Fibroblast of upper back skin (primary cell): ENCODE measurements around the gene NEURL1B.
"Not testable (repeated sequence)": the region's sequence is repeated elsewhere in the genome, so short reads cannot be mapped to it uniquely, and the experiment has no call there.

ENCODE experiments used
- DNase-seq: peaks from one replicate; pipeline ENCODE4 v3.0.0-alpha.2; 2013

NEURL1B gene

DNA sequence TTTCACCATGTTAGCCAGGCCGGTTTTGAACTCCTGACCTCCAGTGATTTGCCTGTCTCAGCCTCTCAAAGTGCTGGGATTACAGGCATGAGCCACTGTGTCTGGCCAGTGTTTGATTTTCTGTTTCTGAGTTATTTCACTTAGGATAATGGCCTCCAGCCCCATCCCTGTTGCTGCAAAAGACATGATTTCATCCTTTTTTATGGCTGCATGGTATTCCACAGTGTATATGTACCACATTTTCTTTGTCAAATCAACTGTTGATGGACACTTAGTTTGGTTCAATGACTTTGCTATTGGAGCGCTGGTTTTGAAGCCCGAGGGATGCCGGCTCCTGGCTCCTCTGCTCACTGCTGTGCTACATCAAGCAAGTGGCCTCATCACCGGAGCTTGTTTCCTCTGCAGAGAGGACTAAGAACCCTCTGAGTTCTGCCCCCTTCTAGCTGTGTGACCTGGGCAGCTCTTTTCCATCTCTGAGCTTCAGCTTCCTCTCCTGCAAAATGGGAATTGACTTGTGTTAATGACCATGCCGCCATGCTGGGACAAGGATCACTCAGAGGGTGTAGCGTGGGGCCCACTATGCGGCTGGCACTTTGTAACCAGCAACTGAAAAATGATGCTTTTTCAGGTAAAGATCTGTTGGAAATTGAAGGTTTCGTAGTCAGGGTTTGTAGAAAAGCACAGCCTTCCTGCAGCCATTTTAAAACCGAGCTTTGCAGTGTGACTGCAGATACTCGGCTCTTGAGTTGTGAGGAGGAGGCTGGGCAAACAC, 4.6 kb upstream of the NEURL1B start:
- no peak for DNase-seq

DNA sequence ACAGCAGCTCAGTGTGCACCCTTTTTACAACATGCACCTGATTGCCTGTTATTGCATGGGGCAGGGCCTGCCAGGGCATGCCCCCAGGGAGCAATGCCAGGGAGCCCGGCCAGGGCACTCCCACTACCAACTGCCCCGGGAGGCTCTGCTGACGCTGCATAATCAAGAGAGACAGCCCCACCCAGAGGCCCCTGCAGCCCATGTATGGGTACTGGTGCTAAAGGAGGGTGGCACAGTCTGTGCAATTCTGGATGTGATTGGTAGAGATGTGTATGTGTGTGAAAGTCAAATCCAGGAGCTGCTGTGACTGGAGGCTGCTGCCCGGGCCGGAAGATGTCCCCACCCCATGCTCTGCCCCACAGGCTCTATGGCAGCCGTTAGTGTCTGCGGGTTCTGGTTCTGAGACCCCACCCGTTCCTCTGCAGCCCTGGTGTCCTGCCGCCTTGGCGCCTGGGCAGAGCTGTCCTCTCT, 3.9 kb upstream of the NEURL1B start:
- DNase-seq, result no peak

DNA sequence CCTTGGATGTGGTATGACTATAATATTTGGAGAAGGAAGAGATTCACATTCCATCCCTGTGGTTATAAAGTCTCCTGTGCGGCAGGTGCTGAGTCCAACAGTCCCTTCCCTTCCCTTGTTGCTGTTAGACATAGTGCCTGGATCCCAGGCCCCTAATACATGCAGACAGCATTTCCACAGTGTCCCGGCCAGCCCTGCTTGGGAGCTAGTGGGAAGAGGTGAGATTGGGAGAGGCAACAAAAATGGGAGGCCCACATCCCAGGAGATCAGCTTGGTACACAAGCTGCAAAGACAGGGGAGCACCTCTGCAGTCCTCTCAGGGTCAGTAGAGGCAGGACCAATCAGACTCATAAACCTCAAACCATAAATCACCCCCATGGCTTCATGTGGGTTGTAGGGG, 3.3 kb upstream of the NEURL1B start:
- no peak for DNase-seq

DNA sequence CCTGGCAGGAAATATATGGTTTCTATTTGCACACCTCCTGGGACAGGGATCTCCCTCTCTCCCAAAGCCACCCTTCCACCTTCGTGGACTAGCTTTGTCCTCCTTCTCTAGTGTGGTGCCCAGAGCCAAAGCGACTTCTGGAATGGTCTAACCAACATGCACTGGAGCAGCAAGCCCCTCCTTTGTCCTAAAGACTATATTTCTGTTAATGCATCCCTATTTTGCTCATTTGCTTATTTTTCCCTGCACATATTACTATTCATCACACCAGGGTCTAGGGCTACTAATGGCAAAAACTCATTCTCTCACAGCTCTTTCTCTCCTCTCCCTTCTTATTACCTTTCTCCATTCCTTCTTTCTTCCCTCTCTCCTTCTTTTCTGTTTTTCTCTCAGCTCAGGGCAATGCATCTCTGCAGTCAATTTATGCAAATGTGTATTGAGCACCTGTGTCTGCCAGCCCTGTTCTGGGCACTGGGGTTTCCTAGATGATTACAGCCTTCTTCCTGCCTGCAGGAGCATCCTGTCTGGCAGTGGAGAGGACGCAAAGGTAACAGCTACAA, 2.8 kb upstream of the NEURL1B start:
- DNase-seq, result no peak

DNA sequence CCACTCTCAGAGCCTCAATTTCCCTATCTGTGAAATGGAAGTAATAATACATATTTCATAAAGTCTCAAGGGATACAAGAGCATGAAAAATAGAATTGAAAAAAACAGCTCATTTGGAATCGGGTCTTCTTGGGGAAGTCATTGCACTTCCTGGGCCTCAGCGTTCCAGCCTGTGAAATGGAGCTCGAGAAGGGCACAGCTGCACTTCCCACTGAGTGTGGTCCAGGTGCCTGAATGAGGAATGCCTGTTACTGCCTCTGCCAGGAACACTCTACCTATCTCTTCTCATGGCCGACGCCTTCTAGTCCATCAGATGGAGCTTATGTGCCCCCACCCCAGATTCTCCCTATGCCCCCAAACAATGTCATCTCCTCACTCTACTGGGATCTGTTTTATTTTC, 924 bp upstream of the NEURL1B start:
- DNase-seq, result no peak

DNA sequence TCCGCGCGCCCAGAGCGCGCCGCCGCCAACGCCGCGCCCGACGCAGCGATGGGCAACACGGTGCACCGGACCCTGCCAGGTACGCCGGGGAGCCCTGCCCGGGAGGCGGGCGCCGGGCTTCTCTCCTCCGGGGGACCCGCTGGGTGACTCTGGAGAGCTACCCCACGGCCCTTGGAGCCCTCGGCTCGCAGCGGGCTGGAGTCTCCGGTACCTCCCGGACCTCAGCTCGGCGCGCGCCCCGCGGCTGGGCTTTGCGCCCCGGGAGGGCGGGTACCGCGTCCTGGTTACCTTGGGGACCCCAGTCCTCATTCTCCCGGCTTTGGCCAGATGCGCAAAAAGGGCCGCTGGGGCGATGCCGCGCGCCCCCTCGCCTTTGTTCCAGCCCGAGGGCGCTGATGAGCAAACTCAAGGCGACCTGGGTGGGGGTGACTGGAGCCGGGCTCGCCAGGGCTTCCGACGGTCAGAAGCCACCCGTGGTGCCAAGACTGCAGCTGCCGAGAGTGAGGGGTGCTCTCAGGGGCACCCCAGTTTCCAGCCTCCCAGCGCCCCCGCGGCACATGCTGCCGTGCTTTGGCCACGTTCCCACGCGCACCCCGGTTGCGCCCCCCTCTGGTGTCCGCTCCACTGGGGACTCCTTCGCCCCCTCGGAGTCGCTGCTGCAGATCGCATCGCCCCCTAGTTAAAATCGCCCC, 442 bp downstream of the NEURL1B start:
- DNase-seq, result no peak

DNA sequence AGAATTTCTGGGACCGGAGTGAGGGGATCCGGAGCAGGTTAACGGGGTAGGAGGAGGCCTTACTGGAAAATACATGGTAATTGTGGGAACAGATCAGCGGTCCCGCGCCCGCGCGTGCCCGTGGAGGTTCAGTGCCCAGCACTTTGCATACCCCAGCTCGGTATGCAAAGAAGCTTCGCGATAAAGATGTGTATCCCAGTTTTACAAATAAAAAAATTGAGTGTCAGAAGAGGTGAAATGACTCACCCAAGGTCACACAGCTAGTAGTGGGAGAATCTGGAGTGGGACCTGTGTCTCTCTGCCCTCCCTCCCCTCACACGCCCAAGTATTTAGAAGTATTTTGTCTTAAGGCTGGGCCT, 967 bp downstream of the NEURL1B start:
- no peak for DNase-seq

DNA sequence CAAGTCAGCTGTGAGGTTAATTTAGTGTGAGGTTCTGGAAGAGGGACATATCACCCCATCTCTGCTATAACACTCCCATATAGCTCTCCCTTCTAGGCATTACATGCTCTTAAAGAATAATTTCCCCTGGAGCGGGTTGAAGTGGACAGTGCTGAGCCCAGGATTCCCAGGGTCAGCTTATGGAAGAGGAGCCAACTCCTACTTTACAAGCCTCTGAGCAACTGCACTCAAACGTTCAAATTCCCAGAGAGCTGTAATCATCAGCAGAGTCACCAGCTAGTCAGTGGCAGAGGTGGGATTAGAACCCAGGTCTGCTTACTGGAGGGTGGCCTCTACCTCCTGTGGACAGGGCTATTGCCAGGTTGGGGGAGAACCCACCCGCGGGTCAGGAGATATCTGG, 1.4 kb downstream of the NEURL1B start:
- no peak for DNase-seq

DNA sequence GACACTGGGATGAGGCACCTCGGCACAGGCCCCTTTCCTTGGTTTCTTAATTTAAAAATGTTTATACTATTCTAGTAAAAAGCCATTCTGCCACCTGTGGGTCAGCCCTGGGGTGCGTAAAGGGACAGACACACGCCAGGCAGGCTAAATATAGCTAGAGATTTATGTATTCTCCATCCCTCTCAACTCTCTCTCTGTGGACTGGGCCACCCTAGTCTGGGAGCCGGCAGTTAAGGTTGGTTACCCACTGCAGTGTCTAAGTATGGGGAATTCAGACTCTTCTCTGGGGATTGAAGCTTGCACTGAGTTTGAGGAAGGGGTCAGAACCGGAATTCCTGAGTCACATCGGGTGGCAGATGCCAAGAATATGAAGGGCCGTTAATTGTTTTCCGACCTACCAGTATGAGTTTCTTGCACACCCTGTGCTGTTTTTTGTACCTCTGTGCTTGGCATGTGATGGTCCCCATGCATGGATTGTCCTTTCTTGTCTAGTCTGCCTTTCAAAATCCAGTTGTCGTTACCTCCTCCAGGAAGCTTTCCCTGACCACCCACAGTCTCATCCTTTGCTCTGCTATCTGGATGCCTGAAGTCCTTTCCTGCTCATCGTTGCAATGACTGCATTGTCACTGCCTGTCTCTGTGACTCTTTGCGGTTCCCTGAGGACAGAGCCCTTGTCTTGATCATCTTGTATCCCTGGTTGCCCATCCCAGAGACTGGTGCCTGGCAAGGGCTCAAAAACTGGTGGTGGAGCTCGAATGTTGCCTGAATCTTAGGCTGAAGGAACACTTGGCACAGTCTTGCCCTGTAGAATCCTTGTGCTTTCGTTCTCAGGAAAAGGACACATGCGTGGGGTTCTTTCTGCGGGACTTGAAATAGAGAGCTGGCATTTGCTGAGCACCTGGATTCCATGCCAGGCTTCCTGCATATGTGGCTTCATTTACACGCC, 2.1 kb downstream of the NEURL1B start:
- DNase-seq, result no peak

DNA sequence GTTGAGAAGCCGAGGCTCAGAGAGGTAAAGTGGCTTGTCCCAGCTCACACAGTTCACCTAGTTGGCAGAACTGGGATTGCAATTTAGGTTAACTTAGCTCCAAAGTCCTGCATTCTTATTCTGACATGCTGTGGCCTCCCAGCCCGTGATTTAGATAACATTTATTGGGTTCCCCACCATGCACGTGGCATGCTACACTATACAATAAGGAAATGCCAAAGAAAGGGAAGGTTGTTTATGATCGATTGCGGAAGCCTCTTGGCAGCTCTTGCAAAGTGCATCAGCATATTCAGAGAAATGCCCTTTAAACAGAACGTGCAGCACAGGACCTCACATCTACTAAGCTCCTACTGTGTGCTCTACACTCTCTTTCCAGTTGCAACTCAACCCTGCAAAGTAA, 3.2 kb downstream of the NEURL1B start:
- no peak for DNase-seq

DNA sequence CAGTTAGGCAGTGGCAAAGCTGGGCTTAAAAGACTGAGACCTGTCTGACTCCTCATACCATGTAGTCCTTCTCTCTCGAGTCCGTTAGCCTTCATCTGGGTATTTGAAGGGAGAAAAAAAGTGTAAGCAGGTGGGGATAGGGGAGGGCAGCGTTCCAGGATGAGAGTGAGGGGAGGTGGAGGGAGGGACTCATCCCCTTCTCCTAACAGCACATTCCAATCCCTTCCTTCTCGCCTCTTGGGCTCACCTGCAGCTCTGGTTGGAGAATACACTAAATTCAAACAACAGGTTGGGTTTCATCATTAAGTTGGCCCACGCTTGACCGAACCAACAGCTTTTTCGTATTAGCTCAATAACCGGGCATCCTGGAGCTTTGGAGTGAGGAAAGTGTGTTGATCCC, 3.6 kb downstream of the NEURL1B start:
- no peak for DNase-seq

DNA sequence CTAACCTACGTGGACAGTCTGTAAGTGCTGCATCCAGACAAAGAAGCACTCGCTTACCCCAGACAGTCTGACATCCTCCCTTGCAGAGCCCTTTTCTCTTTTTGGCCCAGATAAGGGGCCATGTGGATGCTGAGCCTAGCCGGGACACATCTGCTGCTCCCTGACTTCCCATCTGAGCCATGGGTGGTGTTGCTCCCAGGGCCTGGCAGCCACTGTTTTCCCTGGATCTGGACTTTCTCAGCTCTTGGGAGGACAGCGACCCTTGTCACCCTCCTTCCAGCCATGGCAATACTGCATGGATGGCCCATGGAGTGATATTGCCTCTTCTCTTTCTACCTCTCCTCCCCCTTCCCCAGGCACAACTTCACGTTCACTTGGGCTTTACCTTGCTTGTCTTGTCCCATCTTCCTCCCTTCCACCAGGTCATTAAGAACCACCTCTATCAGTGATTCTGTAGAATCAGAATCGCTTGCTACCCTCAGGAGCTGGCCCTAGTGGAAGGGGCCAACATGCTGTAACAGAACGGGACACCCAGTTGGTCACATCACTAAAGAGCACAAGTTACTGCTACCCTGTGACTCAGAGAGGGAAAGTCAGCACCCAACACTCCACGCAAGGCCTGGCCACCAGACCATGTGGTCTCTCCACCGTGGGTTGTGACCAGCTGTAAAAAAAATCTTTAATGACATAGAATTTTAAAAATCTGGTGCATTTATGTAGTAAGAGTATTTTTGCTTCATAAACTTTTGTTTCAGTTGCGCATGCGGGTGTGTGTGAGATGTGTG, 4.4 kb downstream of the NEURL1B start:
- DNase-seq, result no peak

DNA sequence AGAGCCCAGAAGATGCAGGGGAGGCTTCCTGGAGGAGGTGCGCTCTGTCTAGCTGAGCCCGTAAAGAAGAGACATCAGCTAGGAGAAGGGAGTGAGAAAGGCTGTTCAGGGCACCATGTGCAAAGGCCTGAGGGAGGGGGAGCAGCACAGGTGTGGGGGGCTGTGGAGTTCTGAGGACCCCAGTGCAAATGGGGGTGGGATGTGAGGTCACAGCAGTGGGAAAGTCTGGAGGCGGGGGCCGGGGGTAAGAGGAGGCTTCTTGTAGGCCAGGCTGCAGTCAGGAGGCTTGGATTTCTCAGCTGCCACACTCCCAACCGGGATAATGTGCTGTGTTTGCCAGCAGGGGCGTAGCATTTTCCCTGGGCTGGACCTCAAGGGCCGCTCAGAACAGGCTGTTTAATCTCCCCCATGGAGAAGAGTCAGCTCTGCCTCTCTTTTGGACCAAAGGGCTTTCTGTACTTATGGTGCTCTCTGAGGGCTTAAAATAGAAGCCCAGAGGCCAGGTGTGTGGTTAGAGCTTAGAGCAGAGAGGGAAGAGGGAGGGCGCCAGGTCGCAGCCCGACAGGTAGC, 5.7 kb downstream of the NEURL1B start:
- DNase-seq, result no peak

DNA sequence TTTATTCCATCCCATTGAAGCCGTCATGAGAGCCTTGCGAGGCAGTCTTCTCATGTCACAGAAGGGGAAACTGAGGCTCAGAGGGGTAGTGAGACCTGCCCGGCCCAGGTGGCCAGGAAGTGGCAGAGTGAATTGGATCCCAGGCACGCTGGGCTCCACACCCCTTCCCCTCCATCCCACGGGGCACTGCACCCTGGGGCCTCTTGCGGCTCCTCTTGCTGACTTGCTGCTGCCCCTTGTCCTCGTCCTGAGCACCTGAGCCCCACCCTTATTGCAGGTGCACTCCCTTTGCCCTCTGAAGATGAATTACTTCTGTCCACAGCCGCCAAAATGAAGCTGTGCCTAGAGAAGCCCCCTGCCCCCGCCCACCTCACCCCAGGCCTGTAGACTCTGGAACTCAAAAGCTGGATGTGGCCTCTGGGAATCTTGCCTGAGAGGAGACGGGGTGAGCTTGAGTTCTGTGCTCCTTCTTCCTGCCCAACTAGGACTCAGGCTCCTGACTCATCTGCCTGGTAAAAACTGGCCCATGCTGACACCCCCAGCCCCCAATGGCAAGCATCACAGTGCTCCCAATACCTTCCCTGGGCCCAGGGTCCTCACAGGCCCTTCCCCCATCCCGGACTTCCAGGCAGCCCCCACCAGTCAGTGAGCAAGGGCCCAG, 6.4 kb downstream of the NEURL1B start:
- no peak for DNase-seq

DNA sequence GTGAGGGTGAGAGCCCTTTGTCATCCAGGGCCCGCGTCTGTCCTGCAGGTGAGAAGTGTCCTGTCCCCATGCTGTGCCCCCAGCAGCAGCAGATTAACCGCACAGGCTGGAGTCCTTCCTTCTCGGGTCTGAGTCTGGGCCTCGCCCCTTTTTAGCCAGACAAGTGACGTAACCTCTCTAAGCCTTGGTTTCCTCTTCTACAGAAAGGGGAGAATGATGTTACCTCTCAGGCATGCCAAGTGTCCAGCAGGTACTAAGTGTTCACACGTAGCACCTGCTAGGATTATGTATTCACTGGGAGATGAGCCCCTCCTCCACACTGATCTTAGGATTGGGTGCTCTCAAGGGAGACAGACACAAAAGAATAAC, 6.9 kb downstream of the NEURL1B start:
- no peak for DNase-seq

DNA sequence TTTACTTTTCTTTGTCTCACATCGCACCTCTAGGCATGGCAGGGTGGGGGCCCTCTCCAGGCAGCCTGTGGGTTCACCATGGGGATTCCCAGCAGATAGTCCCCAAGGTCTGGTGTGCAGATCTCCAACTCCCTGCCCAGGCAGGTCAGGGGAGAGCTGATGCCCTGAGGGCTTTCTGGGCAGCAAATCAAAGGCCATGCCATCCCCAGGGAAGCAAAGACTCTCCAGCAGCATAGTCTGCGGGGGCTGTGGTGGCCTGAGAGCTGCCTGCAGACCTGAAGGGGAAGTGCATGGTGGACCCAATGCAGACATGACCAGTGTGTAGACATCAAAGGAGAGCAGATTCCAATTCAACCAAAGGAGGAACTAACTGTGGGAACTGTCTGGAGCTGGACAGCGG, 7.7 kb downstream of the NEURL1B start:
- no peak for DNase-seq

DNA sequence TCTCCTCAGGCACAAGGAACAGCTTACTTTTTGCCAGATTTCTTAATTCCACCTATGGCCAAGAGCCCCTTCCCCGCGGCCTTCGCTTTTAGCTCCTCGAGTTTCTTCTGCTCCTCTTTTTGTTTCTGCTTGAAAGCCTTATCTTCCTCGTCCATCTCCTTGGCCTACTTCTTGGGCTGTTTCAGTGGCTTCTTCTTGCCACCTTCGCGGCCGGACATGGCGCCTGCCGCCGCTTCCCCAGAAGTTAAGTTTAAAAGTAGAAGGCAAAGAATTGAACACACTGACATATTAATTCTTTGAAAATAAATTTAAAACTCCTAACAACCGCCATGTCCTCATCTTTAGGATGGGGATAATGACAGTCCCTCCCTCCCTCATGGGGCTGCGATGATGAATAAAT, 15.4 kb downstream of the NEURL1B start:
- not testable (repeated sequence) for DNase-seq

DNA sequence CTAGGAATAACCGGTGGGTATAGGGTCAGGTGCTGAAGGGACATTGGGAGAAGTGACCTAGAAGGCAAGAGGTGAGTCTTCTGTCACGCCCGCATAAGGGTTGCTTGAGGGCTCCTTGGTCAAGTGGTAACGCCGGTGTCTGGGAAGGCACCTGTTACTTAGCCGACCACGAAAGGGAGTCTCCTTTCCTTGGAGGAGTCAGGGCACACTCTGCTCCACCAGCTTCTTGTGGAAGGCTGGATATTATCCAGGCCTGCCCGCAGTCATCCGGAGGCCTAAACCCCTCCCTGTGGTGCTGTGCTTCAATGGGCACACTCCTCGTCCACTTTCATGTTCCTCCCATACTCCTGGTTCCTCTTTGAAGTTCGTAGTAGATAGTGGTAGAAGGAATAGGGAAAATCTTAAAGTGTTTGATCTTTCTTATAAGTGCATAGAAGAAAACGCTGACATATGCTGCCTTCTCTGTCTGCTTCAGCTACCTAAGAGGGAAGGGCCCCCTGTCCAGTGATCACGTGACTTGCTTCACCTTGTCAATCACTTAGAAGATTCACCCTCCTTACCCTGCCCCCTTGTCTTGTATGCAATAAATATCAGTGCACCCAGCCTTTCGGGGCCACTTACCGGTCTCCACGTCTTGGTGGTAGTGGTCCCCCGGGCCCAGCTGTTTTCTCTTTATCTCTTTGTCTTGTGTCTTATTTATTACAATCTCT, 16.6 kb downstream of the NEURL1B start:
- not testable (repeated sequence) for DNase-seq

DNA sequence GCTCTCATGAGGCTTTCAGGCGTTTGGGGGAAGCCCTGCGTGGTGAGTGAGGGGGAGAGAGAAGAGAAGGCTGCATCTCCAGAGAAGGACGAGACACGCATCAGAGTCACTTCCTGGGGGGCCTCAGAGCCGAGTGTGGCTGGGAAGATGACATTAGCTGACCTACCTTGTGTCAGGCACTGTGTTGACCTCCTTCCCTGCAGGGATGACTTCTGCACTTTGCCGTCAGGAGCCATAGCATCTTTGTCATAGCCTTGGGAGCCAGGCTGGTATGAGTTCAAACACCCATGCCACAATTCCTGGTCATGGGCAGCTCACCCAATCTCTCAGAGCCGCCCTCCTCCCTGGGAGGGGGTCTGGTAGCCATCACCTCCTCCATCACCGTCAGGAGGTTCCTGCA, 17.3 kb downstream of the NEURL1B start:
- no peak for DNase-seq

DNA sequence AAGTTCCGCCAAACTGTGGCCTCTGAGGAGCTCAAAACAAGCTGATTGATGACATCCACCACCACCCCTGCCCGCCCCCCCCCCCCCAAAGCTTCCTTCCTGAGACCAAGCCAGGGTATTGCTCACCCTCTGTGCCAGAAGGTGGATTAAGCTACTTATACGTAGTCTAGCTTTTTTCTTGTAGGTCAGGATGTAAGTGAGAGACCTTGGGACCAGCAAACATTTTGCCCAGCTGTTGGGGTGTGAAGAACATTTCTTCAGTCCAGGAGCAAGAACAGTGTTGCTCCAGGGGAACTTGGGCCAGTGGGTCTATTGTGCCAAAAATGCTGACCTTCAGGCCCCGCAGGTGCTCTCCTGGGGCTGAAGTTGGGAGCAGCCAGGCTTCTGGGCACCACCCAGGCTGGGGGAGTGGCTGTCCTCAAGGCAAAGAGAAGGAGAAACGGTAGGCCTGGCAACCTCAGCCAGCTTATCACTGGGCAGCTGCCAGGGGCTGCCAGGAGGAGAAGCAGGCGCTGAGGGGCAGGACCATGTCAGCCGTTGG, 18.0 kb downstream of the NEURL1B start:
- DNase-seq, result no peak

DNA sequence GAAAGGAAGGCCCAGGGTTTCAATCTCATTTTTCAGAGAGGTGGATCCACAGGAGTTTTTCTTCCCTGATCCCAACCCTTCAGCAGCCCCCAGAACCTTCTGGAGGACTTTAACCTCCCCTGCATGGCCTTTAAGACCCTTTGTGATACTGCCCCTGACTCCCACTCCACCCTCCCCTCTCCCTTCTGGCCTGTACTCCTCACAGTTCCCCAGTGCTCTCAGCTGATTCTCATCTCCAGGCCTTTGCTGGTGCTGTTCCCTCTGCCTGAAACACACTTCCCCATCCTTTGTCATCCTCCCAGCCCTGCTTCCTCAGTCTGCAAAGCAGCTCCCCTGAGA, 18.5 kb downstream of the NEURL1B start:
- DNase-seq, result no peak
